PFSK-1 (cell line): ENCODE measurements around the gene ESRRA.

Source experiments
- FOXP2 ChIP-seq: optimal IDR thresholded peaks from 2 replicates; pipeline ENCODE3; 2011; ENCODE audit warnings: borderline replicate concordance, control low read depth, inconsistent platforms; ENCODE audit not compliant: insufficient read depth; ENCODE audit errors: extremely low read length, extremely low read depth
- POLR2AphosphoS5 ChIP-seq: IDR thresholded peaks from 2 replicates; pipeline ENCODE4 v1.6.1; 2012; ENCODE audit warnings: low read depth, mild to moderate bottlenecking, control low read depth, low read length, moderate library complexity
- REST ChIP-seq, 2 experiments: IDR thresholded peaks; 2 replicates each; pipeline versions ENCODE4 v1.6.1 to v1.8.0; 2011 to 2012; ENCODE audit warnings: low read depth in 2 of 2, low read length in 2 of 2, control low read depth in 1 of 2, inconsistent platforms in 1 of 2, mild to moderate bottlenecking in 1 of 2, moderate library complexity in 1 of 2; ENCODE audit not compliant: insufficient read depth in 1 of 2
- SIN3A ChIP-seq: IDR thresholded peaks from 2 replicates; pipeline ENCODE4 v1.6.1; 2012; ENCODE audit warnings: mild to moderate bottlenecking, low read length, moderate library complexity, borderline replicate concordance; ENCODE audit not compliant: insufficient read depth
- TAF1 ChIP-seq: IDR thresholded peaks from 2 replicates; pipeline ENCODE4 v1.6.1; 2012; ENCODE audit warnings: low read length, control low read depth, borderline replicate concordance; ENCODE audit not compliant: insufficient read depth

GRCh38 chr11:64306563-64306875, 1.2 kb downstream of the ESRRA start:
- TF ChIP-seq POLR2AphosphoS5 (no peak), SIN3A (no peak), REST (IDR thresholded peaks at IDR 0.05; ENCODE audit: insufficient read depth in 1 of 2, low read depth in 2 of 2, low read length in 2 of 2) (no peak), FOXP2 (no peak), TAF1 (no peak)
